NCI-H128 (cell line): ENCODE results near the gene ITSN1.
"Not testable (repeated sequence)": the region's sequence is repeated elsewhere in the genome, so short reads cannot be mapped to it uniquely, and the experiment has no call there.

Experiments
- DNase-seq: peaks from one replicate; lab custom pipeline; 2025; ENCODE audit not compliant: unreplicated experiment; lab: John Stamatoyannopoulos, UW

The ITSN1 gene

GRCh38 chr21:33650929-33651509 is 8.7 kb downstream of the ITSN1 start:
- no peak for DNase-seq

DNA sequence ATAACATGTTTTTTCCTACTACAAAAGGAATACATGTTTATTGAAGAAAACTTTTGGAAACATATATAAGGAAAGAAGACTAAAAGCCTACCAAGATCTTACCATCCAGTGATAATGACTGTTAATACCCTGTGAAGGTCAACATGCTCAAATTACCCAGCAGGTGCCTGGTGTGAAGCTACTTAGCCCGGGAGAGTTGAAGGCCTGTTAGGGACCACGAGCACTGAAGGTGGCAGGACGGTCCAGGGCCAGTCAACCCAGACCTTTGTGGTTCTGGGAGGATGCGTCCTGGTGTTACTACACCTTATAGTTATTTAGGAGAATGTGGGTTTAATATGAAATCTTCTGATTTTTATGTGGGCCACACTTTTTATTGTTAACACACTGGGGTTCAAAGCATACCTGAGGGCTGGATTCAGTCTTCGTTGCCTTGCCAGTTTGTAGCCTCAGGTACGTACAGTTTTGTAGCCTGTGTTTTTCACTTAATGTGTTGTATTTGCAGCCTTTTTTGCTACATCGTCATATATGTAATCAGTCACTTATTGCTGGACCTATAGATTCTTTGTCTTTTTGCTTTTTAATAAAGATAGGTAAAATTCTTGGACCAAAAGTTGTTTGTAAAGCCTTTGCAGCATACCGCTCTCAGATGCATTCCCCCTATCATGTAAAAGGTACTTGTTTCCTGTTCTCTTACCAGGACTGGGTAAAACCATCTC is 9.8 kb downstream of the ITSN1 start:
- DNase-seq = no peak

- no peak for DNase-seq
These were observed 12.1 kb downstream of the ITSN1 start for GRCh38 chr21:33654412-33654811.

DNA sequence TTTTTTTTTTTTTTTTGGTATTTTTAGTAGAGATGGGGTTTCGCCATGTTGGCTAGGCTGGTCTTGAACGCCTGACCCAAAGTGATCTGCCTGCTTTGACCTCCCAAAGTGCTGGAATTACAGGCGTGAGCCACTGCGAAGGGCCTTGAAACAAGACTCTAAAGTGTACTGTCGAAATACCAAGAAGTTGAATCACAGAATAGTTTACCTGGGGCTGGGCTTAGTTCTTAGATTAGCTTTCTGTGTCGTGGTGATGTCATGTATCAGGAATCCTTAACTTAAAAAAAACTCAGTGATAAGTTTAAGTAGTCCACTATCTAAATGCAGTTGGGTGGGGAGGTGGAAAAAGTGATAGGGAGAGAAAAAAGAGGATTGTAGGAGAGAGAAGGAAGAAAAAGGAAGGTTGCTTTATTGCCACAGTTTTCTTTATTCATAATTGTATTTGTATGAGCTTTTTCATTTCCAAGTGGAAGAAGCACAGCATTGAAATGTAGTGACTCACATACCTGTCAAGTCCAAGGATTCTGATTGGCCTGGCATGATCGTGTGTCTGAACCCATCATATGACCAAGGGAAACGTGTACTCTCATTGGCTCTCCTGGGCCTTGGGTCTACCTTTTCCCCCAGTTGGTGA is 13.4 kb downstream of the ITSN1 start:
- DNase-seq = no peak

- no peak for DNase-seq
These were observed 15.0 kb downstream of the ITSN1 start for GRCh38 chr21:33657124-33657820.

DNA sequence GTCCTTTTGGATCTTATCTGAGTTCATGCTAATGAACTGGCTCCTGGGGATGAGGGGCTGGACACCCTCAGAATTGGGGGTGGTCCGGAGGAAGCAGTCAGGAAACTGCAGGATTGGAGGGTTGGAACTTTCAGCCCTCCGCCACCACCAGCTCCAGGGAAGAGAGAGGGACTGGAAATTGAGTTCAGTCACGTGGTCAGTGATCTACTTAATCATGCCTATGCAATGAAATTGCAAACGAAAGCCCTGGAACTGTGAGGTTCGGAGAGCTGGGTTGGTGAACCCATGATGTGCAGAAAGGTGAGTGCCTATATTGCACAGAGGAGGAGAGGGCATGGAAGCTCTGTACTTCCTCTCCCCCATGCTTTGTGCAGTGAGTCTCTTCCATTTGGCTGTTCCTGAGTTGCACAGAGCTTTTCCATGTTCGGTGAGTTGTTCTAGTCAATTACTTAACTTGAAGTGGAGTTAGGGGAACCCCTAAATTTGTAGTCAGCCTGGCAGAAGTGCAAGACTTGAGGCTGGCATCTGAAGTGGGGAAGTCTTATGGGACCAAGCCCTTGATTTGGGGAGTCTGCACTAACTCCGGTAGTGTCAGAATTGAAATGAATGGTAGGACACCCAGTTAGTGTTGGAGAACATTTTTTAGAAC is 16.7 kb downstream of the ITSN1 start:
- no peak for DNase-seq

DNA sequence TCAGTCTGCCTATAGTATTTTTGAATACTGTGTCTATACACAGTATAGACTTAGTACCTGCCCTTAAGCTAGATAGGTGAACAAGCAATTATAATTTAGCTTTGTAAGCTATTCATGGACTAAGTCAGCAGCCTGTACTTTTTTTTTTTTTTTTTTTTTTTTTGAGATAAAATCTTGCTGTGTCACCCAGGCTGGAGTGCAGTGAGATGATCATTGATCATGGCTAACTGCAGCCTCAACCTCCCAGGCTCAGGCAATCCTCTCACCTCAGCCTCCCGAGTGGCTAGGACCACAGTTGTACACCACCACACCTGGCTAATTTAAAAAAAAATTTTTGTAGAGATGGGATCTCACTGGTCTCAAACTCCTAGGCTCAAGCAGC is 17.3 kb downstream of the ITSN1 start:
- DNase-seq = no peak

DNA sequence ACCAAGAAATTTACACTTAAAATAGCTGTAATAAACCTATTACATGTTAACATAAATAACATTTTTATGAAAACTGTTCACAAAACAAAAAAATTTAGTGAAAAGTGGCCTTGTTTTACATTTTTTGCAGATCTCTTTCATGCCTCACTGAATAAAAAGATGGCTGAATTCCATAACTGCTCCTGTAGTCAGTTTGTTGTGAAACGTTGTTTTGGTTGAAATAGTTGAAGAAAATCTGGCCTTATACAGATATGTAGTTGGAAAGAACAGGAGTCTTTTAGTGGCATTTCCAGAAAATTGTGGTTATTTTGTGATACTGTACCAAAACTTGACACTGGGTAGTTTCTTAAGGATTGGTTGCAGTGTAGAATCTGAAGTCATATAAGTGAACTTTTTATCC is 18.1 kb downstream of the ITSN1 start:
- no peak for DNase-seq

GRCh38 chr21:33661146-33661545 is 18.8 kb downstream of the ITSN1 start:
- DNase-seq = no peak

- DNase-seq = no peak
These were observed 19.7 kb downstream of the ITSN1 start for GRCh38 chr21:33662046-33662445.

- no peak for DNase-seq
These were observed 20.9 kb downstream of the ITSN1 start for GRCh38 chr21:33663241-33663640.

GRCh38 chr21:33664135-33664534 is 21.8 kb downstream of the ITSN1 start:
- no peak for DNase-seq

DNA sequence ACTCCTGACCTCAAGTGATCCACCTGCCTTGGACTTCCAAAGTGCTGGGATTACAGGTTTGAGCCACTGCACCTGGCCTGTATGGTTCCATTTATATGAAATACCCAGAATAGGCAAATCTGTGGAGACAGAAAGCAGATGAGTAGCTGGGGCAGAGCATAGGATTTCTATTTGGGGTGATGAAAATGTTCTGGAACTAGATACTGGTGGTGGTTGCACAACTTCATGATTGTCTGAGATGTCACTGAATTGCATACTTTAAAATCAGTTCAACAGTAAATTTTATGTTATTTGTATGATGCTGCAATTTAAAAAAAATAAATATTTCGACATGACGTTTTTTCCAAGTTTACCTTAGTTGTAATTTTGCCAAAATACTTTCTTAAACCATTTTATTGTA is 23.9 kb downstream of the ITSN1 start:
- no peak for DNase-seq

GRCh38 chr21:33667636-33668035 is 25.3 kb downstream of the ITSN1 start:
- DNase-seq = no peak

DNA sequence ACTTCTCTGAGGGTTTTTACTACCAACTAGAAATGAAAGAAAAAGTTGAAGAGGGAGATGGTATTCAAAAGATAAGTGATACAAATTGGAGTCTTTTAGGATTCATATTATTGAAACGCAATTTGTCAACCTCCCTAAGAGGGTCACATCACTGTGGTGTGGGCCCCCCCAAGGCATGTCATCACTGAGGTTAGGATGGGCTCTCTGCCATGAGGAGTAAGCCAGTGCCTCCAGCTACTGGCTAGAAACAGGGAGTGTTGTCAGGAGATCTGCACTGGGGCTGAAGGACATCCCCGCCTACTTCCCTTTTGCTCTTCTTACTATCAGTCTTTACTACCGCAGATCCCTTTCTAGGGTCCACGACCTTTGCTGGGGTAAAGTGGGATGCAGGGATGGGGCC is 25.9 kb downstream of the ITSN1 start:
- no peak for DNase-seq

GRCh38 chr21:33668620-33669019 is 26.3 kb downstream of the ITSN1 start:
- DNase-seq = no peak

- no peak for DNase-seq
These were observed 28.0 kb downstream of the ITSN1 start for GRCh38 chr21:33670076-33670978.

DNA sequence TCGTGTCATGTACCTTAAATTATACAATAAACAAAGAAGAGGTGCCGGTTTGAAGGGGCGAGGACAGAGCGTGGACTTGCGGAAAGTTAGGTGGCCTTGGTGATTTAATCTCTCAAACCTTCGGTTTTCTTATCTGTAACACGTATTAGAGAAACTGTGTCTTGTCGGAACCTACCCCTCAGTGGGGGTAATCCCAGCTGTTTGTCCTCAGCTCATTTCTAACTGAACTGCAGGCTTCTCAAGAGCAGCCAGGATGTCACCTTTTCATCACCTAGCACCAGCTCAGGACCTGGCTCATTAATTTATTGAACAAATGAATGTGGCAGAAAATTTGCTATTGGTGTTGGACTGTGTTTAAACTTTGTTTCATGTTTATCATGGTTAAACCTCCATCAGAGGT is 31.2 kb downstream of the ITSN1 start:
- no peak for DNase-seq

DNA sequence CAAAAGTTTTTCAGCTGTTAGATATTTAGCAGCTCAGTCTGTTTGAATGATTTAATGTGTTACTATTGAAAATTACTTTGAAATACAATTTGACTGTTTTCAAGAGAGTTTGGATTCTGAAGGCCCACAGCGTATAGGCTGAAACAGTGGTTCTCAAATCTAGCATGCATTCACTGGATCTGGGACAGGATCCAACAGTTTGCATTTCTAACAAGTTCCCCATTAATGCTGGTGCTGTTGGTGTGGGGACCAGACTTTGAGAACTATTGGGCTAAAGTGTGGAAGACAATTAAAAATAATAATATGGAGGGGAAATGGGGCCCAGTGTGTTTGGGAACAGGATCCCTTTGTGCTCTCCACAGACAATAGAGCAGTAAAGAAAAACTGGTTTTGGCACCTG is 31.9 kb downstream of the ITSN1 start:
- no peak for DNase-seq

DNA sequence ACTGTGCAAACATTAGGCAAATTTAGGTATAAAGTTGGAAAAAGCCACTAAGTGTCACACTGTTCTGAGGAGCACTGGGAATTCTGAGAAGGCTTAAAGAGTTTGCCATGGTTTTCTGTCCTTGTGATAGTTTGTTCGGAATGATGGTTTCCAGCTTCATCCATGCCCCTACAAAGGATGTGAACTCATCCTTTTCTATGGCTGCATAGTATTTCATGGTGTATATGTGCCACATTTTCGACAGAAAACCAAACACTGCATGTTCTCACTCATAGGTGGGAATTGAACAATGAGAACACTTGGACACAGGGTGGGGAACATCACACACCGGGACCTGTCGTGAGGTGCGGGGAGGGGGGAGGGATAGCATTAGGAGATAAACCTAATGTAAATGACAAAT is 34.4 kb downstream of the ITSN1 start:
- not testable (repeated sequence) for DNase-seq
